ENCODE measurements around the gene EPHA10.

- TF ChIP-seq CTCF (IDR thresholded peaks at IDR 0.05; ENCODE audit: insufficient read depth, low read length, poor library complexity, severe bottlenecking): no peak
- TF ChIP-seq EZH2phosphoT487 (conservative IDR thresholded peaks at IDR 0.05; ENCODE audit: low read length): no peak
Measured at GRCh38 chr1:37807555-37808368, 42.8 kb upstream of the EPHA10 start, which contains the start of the genes C1orf122 and YRDC.

Data from SU-DHL-6 (cell line).